Metanephros (tissue), 2 donors: Measurements from ENCODE around the gene SLC29A2. TPM values are rescaled to one million over a fixed set of nuclear protein-coding genes. Genes with fewer than 3 reads are reported as not detected.

Experiments used
- small RNA-seq: library from RNA; depleted of rRNA; stranded (forward); fragments of <200 nt; gene quantifications from one replicate; pipeline ENCODE3, GENCODE V24; 2014; ENCODE audit warnings: low replicate concordance
- total RNA-seq: library from RNA; depleted of rRNA; stranded (reverse); fragments of >200 nt; gene quantifications from one replicate; pipeline ENCODE4 v1.2.3, GENCODE V29; 2014

Gene SLC29A2, protein sequence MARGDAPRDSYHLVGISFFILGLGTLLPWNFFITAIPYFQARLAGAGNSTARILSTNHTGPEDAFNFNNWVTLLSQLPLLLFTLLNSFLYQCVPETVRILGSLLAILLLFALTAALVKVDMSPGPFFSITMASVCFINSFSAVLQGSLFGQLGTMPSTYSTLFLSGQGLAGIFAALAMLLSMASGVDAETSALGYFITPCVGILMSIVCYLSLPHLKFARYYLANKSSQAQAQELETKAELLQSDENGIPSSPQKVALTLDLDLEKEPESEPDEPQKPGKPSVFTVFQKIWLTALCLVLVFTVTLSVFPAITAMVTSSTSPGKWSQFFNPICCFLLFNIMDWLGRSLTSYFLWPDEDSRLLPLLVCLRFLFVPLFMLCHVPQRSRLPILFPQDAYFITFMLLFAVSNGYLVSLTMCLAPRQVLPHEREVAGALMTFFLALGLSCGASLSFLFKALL
- 10.5 TPM for total RNA-seq

GRCh38 chr11:66371627-66372415 is at the start of gene SLC29A2:
Gene SLC29A2 (minus strand): TSS chr11:66371760. CDS start chr11:66371591, 169 bp downstream.

DNA sequence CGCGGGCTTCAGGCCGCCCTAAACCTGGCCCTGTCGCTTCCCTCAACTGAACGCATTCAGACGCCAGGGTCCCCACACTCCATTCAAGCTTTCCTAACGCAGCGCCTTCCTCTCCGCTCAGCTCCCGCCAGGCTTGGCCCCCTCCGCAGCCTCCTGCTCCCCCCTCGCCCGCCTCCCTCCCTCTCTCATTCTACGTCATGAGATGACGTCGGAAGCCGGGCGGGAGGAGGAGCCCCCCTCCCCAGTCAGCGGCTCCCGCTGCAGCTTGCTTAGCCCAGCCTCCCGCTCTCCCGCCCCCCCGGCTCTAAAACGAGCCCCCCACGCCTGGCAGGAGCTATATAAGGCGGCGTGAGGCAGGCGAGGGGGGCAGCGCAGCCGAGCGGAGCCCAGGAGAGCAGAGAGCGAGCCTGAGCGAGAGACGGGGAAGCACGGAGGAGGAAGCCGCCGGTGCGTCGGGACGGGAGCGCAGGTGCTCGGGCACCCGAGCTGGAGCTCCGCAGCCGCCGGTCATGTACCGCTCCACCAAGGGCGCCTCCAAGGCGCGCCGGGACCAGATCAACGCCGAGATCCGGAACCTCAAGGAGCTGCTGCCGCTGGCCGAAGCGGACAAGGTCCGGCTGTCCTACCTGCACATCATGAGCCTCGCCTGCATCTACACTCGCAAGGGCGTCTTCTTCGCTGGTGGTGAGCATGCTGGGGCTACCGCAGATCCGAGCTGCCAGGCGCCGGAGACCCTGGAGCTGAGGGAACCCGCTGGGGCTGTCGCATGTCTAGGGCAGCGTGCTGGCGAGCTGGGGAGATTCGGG is 49.3 kb upstream of the SLC29A2 start, which contains the start of gene NPAS4:
Gene NPAS4 (plus strand): TSS at position 365 of the 806 bp plus-strand sequence. CDS start 145 bp downstream, at position 510.

DNA sequence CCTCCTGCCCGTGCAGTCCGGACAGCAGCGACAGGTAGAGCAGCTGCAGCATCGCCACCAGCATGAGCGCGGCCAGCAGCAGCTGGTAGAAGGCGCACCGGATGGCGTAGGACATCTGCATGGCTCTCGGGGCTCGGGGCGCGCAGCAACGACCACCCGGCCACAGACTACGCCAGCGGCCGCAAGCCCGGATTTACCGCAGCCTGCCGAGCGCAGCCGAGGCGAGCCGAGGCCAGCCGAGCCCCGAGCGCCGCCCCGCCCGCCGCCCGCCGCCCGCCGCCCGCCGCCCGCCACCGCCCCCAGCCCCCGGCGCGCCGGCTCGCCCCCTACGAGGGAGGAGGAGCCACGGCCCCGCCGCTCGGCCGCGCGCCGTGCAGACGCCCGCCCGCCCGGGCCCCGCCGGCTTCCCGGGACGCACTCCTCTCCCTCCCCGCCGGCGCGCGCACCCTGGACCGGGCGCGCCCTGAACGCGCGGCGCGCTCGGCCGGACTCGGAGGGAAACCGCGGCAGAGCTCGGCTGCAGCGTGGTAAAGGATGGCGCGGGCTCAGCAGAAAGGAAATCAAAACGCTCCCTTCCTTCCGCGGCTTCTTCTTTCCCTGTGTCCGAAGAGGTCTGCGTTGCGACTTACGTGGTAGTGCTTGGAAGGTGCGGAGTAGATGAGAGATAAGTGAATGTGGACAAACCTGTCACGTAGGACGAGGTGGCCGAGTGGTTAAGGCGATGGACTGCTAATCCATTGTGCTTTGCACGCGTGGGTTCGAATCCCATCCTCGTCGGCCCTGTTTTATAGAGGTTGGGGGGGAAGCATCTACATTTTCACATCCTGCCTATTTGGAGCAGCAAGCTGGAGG is 23.9 kb downstream of the SLC29A2 start, which contains the start of gene B4GAT1:
Gene B4GAT1 (minus strand): TSS at position 205 of the 852 bp plus-strand sequence. CDS start 84 bp downstream, at position 121.

DNA sequence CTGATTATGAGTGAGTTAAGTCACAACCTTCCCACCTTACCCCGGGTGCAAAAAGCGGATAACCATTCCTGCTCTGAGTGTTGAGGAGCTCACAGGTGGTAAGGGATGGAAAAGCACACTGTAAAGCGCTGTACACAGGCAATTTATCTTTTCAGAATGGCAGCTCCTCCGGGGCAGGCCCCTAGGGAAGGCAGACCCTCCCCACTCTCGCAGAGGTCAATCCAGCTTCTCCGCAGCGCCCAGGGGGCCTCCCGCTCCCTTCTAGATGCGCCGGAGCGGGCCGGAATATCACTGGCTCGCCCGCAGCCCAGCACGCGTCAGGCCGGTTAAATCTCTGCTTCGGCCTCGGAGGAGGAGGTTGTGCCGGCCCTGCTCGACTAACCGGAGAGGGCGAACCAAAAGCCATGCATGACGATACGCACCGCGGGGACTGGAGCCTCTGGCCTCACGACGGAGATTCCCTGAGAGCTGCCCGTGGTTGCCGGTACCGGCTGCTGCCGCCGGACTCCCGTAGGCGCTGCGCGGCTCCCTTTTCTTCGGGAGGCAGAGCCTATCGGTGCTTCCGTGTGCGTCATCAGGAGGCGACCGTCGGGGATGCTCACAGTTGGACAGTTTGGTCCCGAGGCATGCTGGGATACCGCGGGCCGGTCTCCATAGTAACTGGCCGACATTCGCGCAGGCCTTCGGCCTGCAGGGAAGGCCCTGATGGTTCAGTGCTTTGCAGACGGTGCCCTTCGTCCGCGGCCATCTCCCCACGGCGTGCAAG is 26.8 kb downstream of the SLC29A2 start, which contains the start of gene BRMS1:
Gene BRMS1 (minus strand): TSS at position 555 of the 766 bp plus-strand sequence. CDS start 2,870 bp downstream, outside the sequence.

DNA sequence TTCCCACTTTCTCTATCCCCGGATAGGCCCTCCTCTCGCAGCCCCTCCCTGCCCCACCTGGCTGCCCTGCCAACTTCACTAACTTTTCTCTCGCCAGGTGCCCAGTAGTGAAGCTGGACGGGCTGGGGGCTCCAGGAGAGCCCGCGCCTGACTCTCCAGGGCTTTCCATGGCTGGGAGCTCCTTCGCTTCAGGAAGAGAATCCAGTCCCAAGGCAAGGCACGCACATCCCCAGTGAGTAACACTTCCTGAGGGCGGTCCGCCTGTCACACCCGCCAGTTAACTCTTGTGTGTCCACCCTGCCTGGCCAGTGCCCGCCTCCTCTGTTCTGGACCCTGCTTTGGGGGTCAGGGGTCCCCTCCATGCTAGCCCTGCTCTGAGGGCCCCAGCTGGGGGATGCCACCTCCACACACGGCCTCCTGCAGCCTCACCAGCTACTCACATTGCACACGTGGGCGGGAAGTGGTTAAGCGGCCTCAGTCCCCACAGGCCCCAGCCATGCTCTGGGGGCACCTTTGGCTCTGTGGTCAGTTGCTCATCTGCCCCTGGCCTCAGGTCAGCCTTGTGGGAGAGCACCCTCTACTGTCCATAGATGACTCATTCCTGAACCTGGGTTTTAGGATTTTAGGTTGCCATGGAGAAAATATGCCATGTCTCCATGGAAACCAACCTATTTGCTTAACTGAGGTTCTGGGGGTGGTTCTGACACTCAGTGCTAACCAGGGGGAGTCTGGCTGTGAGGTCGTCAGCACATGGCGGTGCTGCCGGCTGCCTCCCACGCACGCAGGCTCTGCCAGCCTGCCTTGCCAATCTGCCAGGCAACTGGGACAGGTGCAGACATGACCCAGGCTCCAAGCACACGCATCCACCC is 35.1 kb downstream of the SLC29A2 start, which contains the start of gene RIN1:
Gene RIN1 (minus strand): TSS at position 201 of the 869 bp plus-strand sequence. CDS start 32 bp downstream, at position 169.

DNA sequence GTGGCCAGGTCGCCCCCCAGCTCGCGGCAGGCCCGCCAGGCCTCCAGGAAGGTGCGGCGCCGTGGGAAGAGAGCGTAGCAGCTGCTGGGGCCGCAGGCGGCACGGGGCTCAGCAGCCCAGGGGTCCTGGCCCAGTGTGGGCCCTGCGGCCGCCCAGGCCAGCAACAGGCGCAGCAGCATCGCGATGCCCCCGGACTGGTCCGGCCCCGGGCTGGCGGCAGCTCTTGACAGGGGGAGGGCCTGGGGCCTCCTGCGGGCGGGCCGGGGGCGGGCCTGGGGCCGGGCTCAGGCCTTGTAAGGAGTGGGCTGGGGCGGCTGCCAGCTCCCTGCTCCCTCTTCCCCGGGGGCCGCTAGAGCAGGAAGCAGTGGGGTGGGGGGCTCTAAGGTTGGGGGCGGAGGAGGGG is 54.7 kb downstream of the SLC29A2 start, which contains the start of gene CD248:
Gene CD248 (minus strand): TSS at position 196 of the 403 bp plus-strand sequence. CDS start 17 bp downstream, at position 179.

Small RNA genes within 50 kb of the gene (small RNA-seq; reads per million reads assigned to genes)
- gene RF00017 (not detected), gene RNU1-84P (not detected)

Other genes with a start within 250 kb of the SLC29A2 start
- gene KLC2, start 114.1 kb downstream of the SLC29A2 start, total RNA-seq, result 18.0 TPM
- gene RAB1B, start 103.1 kb downstream of the SLC29A2 start, total RNA-seq, result 89.4 TPM
- 1.6 TPM for gene CNIH2, start 93.6 kb downstream of the SLC29A2 start, total RNA-seq
- 68.1 TPM for gene YIF1A, start 82.6 kb downstream of the SLC29A2 start, total RNA-seq
- gene TMEM151A, start 79.9 kb downstream of the SLC29A2 start, total RNA-seq, result not detected
- 49.7 TPM for gene CD248, start 54.7 kb downstream of the SLC29A2 start, total RNA-seq
- 3.8 TPM for gene RIN1, start 35.3 kb downstream of the SLC29A2 start, total RNA-seq
- 19.2 TPM for gene BRMS1, start 26.7 kb downstream of the SLC29A2 start, total RNA-seq
- 52.5 TPM for gene B4GAT1, start 24.1 kb downstream of the SLC29A2 start, total RNA-seq
- gene NPAS4, start 49.3 kb upstream of the SLC29A2 start, total RNA-seq, result 3.1 TPM
- gene MRPL11, start 67.1 kb upstream of the SLC29A2 start, total RNA-seq, result 40.3 TPM
- gene PELI3, start 95.1 kb upstream of the SLC29A2 start, total RNA-seq, result 10.8 TPM
- 25.6 TPM for gene DPP3, start 108.7 kb upstream of the SLC29A2 start, total RNA-seq
- 81.9 TPM for gene BBS1, start 138.9 kb upstream of the SLC29A2 start, total RNA-seq
- gene ZDHHC24, start 174.3 kb upstream of the SLC29A2 start, total RNA-seq, result 12.3 TPM
- 37.8 TPM for gene ACTN3, start 175.1 kb upstream of the SLC29A2 start, total RNA-seq
- 79.2 TPM for gene CTSF, start 196.8 kb upstream of the SLC29A2 start, total RNA-seq
- 0.23 TPM for gene CCDC87, start 221.3 kb upstream of the SLC29A2 start, total RNA-seq
- gene CCS, start 221.4 kb upstream of the SLC29A2 start, total RNA-seq, result 35.4 TPM
- gene RBM14, start 244.9 kb upstream of the SLC29A2 start, total RNA-seq, result 80.9 TPM